GM12873 (cell line): ENCODE results near the gene XPO6.
A peak's percentile ranks its signal among the peaks of the same experiment; 100 is the strongest.

Source experiments
- TF ChIP-seq, protein P1 (sequence below): IDR thresholded peaks from 2 replicates; pipeline ENCODE4 v1.5.1; 2012; ENCODE audit warnings: low read depth, mild to moderate bottlenecking, moderate library complexity, low read length, control low read depth; ENCODE audit not compliant: insufficient read depth; ENCODE audit errors: missing control alignments

XPO6 gene

GRCh38 chr16:28208131-28208530 is 3.6 kb downstream of the XPO6 start:
- TF ChIP-seq, protein P1, sequence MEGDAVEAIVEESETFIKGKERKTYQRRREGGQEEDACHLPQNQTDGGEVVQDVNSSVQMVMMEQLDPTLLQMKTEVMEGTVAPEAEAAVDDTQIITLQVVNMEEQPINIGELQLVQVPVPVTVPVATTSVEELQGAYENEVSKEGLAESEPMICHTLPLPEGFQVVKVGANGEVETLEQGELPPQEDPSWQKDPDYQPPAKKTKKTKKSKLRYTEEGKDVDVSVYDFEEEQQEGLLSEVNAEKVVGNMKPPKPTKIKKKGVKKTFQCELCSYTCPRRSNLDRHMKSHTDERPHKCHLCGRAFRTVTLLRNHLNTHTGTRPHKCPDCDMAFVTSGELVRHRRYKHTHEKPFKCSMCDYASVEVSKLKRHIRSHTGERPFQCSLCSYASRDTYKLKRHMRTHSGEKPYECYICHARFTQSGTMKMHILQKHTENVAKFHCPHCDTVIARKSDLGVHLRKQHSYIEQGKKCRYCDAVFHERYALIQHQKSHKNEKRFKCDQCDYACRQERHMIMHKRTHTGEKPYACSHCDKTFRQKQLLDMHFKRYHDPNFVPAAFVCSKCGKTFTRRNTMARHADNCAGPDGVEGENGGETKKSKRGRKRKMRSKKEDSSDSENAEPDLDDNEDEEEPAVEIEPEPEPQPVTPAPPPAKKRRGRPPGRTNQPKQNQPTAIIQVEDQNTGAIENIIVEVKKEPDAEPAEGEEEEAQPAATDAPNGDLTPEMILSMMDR: no peak

DNA sequence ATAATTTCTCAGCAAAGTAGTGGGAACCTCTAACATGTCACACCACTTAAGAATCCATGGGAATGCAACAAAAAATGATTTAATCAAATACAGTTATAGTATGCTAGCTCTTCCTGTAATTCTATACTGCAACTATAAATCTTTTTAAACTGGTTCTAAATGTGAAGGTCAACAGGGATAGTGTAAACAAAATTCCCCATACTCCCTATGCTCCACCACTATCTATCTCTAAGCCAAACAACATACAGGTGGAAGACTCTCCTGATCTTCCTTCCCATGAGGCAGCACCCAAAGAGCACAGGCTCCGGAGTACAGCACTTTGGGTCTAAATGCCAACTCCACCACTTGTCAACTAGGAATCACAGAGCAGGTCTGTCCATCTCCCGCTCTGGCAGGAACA is 4.4 kb downstream of the XPO6 start:
- TF ChIP-seq, protein P1: no peak

DNA sequence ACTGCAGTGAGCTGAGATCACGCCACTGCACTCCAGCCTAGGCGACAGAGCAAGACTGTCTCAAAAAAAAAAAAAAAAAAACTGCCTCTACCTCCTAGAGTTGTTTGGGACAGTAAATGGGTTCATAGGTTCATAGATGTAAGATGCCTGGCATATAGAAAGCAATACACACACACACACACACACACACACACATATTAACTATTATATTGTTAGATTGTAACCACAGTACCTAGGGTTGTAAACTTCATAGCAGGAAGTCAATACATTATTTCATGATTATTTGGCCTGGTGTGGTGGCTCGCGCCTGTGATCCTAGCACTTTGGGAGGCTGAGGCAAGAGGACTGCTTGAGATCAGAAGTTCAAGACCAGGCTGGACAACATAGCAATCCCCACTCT is 5.8 kb downstream of the XPO6 start:
- TF ChIP-seq, protein P1: no peak

DNA sequence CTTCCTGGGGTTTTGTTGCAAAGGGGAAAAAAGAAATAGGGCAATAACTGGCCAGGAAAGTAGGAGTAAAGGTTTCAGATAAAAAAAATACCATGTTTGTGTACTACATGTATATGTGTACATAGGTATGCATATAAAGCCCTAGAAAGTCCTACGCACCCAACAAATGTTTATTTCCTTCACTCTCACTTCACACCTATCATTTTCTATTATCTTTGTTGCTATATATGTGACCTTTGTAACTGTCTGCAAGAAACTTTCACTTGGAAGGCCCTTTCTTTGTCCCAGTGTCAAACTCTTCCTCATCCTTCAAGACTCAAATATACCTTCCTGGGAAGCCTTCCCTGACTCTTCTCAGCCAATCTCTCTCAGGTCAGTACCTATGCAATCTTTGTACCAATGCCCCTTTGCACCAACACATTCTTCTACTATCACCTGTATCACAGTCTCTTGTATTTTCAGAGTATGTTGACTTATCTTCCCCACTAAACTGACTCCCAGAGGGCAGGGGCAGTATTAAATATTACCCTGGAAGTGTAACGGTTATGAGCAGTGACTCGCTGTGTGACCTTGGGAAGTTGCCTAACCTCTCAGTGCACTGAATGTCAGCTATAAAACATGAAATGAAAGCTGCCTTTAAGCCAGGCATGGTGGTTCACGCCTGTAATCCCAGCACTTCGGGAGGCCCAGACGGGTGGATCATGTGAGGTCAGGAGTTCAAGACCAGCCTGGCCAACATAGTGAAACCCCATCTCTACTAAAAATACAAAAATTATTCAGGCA is 6.5 kb downstream of the XPO6 start:
- TF ChIP-seq, protein P1: no peak

DNA sequence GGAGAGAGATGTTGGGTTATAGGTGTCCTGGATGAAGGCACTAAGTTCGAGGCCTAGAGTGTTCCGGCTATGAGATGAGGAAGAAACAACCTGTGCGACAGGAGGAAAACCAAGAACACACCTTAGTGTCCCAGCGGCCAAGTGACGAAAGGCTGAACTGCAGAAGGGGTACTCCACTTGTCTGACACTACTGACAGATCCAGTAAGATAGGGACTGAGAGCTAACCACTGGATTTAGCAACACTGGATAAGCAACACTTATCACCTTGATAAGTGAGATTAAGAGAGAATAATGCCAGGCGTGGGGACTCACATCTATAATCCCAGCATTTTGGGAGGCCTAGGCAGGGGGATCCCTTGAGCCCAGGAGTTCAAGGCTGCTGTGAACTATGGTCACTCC is 7.1 kb downstream of the XPO6 start:
- TF ChIP-seq, protein P1: no peak

- TF ChIP-seq, protein P1: no peak
Observed at GRCh38 chr16:28204204-28204603, 7.6 kb downstream of the XPO6 start.

- TF ChIP-seq, protein P1: peak; percentile 47
Observed at GRCh38 chr16:28202147-28202746, 9.5 kb downstream of the XPO6 start.
